GM19043 (cell line): ENCODE measurements around the gene ZNF862.

ENCODE experiments used
- ATAC-seq: cut with Tn5 transposase; IDR thresholded peaks from one replicate; pipeline ENCODE4 v1.9.1; 2021; ENCODE audit warnings: low read depth; ENCODE audit not compliant: unreplicated experiment

Gene ZNF862

GRCh38 chr7:149839933-149840332 is 1.8 kb downstream of the ZNF862 start:
- no peak for ATAC-seq

DNA sequence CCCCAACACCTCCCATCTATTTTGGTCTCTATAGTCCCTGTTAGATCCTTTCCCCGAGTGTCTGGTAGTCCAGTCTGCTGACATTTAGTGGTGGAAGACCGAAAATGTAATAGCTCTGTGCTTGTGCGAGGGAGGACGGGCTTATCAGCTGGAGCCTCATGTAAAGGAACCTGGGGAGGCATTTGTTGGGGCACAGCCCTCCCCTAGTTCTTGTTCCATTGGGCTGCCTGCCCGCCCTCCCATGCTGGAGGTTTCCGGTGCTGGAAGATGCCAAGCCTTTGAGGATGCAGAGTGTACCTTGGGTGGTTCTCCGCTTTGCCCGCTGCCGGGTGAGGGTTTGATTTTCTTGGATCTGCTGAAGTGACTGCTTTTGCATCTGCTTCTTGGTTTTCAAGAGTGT is 5.4 kb downstream of the ZNF862 start:
- ATAC-seq, result no peak

- no peak for ATAC-seq
Measured at GRCh38 chr7:149844445-149844844, 6.3 kb downstream of the ZNF862 start.

- no peak for ATAC-seq
Measured at GRCh38 chr7:149845257-149845980, 7.2 kb downstream of the ZNF862 start.

DNA sequence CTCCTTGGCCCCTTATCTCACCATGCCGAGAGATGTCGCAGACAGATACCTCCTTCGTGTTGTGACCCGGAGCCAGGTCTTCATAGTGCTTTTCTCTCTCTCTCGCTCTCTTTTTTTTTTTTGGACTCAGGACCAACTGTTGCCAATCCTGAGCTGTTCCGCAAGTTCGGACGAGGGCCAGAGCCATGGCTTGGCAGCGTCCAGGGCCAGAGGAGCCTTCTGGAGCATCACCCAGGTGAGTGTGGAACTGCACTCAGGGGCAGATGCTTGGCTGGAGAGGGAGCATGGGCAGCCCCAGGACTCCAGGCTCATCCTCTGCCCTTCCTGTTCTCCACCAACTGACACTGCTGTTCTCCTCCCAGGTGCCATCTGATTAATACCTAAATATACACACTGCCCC is 7.8 kb downstream of the ZNF862 start:
- no peak for ATAC-seq

GRCh38 chr7:149846436-149847046 is 8.4 kb downstream of the ZNF862 start:
- peak; percentile 69 for ATAC-seq

DNA sequence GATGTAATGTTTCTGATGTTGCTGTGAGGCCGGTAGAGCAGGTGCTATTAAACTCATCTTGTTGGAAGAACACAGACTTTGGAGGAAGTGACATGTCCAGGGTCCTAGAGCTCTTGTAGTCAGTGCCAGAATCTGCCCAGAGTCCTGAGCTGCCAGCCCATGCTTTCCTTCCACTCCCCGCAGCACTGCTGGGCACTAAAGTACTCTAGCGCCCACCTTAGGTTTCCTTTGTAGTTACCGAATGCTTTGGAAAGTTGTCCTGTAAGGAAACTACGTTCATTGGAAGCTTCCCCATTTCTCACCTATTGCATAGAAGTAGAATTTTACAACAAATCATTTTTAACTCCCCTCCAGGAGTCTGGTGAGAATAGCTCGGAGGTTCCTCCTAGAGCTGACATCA is 11.0 kb downstream of the ZNF862 start:
- no peak for ATAC-seq

DNA sequence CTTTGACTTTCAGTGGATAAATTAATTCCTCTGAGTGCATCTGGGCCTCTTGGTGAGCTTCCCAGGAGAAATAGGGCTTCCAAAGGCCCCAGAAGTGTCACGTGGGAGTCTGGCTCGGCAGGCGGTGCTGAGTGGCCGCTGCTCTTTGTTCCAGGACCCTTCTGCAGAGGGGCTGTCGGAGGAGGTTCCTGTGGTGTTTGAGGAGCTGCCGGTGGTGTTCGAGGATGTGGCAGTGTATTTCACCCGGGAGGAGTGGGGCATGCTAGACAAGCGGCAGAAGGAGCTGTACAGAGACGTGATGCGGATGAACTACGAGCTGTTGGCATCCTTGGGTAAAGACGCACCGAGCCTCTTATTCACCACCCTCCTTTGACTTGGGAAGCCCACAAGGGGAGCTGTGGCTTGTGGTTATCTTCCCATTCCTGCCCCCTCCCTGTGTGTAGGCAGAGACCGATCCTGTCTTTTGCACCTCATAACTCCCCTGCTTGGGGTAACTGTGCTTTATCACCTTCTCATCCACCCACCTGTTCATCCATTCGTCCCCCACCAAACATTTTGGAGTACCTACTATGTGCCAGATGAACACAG is 11.9 kb downstream of the ZNF862 start:
- ATAC-seq, result no peak

- no peak for ATAC-seq
Measured at GRCh38 chr7:149850716-149851115, 12.5 kb downstream of the ZNF862 start.

- ATAC-seq, result no peak
Measured at GRCh38 chr7:149851449-149851848, 13.3 kb downstream of the ZNF862 start.

- no peak for ATAC-seq
Measured at GRCh38 chr7:149853157-149853556, 15.0 kb downstream of the ZNF862 start.

- ATAC-seq, result no peak
Measured at GRCh38 chr7:149854611-149855360, 16.6 kb downstream of the ZNF862 start.

- ATAC-seq, result no peak
Measured at GRCh38 chr7:149855361-149856305, 17.5 kb downstream of the ZNF862 start.

- no peak for ATAC-seq
Measured at GRCh38 chr7:149856583-149856982, 18.4 kb downstream of the ZNF862 start.

DNA sequence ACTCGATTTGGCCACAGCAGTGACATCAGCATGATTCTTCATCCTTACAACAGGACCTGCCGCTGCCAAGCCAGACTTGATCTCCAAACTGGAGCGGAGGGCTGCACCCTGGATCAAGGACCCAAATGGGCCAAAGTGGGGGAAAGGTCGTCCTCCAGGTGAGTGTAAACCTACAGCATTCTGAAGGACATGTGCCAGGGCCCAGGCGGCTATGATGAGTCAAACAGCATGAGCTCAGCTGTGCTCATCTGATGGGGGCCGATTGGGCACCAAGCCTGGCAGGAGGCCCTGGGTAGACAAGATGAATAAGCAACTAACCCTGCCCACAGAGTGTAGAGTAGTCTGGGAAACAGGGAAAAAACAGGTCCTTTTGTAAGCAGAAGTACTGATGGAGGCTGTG is 21.2 kb downstream of the ZNF862 start:
- ATAC-seq, result no peak

GRCh38 chr7:149859876-149860275 is 21.7 kb downstream of the ZNF862 start:
- no peak for ATAC-seq

GRCh38 chr7:149860821-149861727 is 22.9 kb downstream of the ZNF862 start:
- ATAC-seq, result no peak

DNA sequence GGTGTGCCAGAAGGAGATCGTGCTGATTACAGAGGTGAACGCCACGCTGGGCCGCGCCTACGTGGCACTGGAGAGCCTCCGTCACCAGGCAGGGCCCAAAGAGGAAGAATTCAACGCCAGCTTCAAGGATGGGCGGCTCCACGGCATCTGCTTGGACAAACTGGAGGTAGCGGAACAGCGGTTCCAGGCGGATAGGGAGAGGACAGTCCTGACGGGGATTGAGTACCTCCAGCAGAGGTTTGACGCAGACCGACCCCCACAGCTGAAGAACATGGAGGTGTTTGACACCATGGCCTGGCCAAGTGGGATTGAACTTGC is 23.5 kb downstream of the ZNF862 start:
- no peak for ATAC-seq

GRCh38 chr7:149862156-149862555 is 24.0 kb downstream of the ZNF862 start:
- ATAC-seq, result no peak
